WERI-Rb-1 (cell line): ENCODE results near the gene GUCA2A.

Experiments
- DNase-seq: peaks from one replicate; pipeline ENCODE4 v3.0.0-alpha.2; 2020
- H3K27ac ChIP-seq: fragments of 250-450 bp; sonication (Bioruptor Pico); 2 replicates; pipeline ENCODE4 v1.5.1; 2020; ENCODE audit warnings: mild to moderate bottlenecking, moderate library complexity
- H3K27me3 ChIP-seq: fragments of 250-450 bp; sonication (Bioruptor Pico); 2 replicates; pipeline ENCODE4 v1.5.1; 2021; ENCODE audit warnings: mild to moderate bottlenecking, low read depth, moderate library complexity; ENCODE audit not compliant: insufficient read depth, severe bottlenecking
- H3K36me3 ChIP-seq: fragments of 250-450 bp; sonication (Bioruptor Pico); 2 replicates; pipeline ENCODE4 v1.5.1; 2020; ENCODE audit warnings: mild to moderate bottlenecking, moderate library complexity
- H3K4me3 ChIP-seq: 2 replicates; pipeline ENCODE4 v1.5.1; 2011; ENCODE audit warnings: low read depth, mild to moderate bottlenecking, control low read depth, low read length
- H3K9me3 ChIP-seq: fragments of 250-450 bp; sonication (Bioruptor Pico); 2 replicates; pipeline ENCODE4 v1.5.1; 2021; ENCODE audit warnings: mild to moderate bottlenecking, moderate library complexity; ENCODE audit not compliant: severe bottlenecking
- CTCF ChIP-seq: IDR thresholded peaks from 2 replicates; pipeline ENCODE4 v1.5.1; 2011; ENCODE audit warnings: low read depth, mild to moderate bottlenecking, control low read depth, inconsistent platforms, low read length

Gene GUCA2A

GRCh38 chr1:42139444-42139843 lies 25.1 kb downstream of the GUCA2A start:
- H3K4me3 ChIP-seq = no peak overlapping the region
- no peak overlapping the region for H3K27ac ChIP-seq
- no peak for TF ChIP-seq CTCF
- H3K27me3 ChIP-seq = no peaks in the 10 kb centered on the region
- no peak for DNase-seq
- H3K9me3 ChIP-seq = no peaks in the 10 kb centered on the region
- H3K36me3 ChIP-seq = no peaks in the 10 kb centered on the region

GRCh38 chr1:42138586-42138985 lies 26.0 kb downstream of the GUCA2A start:
- TF ChIP-seq CTCF = no peak
- no peak overlapping the region for H3K27ac ChIP-seq

GRCh38 chr1:42137766-42138165 lies 26.8 kb downstream of the GUCA2A start:
- H3K27me3 ChIP-seq = no peaks in the 10 kb centered on the region
- H3K27ac ChIP-seq = no peak overlapping the region
- no peaks in the 10 kb centered on the region for H3K9me3 ChIP-seq
- H3K4me3 ChIP-seq = no peak overlapping the region
- H3K36me3 ChIP-seq = no peaks in the 10 kb centered on the region
- no peak for DNase-seq
- no peak for TF ChIP-seq CTCF

More at GRCh38 chr1:42138586-42138985, 26.0 kb downstream of the GUCA2A start:
- Histone ChIP-seq H3K9me3 (no peaks in the 10 kb centered on the region), H3K4me3 (no peak overlapping the region), H3K36me3 (no peaks in the 10 kb centered on the region), H3K27me3 (no peaks in the 10 kb centered on the region)
- DNase-seq = no peak

- no peaks in the 10 kb centered on the region for H3K27me3 ChIP-seq
- H3K36me3 ChIP-seq = no peaks in the 10 kb centered on the region
- TF ChIP-seq CTCF = no peak
- no peak overlapping the region for H3K27ac ChIP-seq
- no peak for DNase-seq
- H3K4me3 ChIP-seq = no peak overlapping the region
- H3K9me3 ChIP-seq = no peaks in the 10 kb centered on the region
These were observed 28.1 kb downstream of the GUCA2A start for GRCh38 chr1:42136466-42136865.

- H3K27ac ChIP-seq = no peak overlapping the region
- H3K4me3 ChIP-seq = no peak overlapping the region
- no peaks in the 10 kb centered on the region for H3K27me3 ChIP-seq
- TF ChIP-seq CTCF = no peak
- H3K9me3 ChIP-seq = no peaks in the 10 kb centered on the region
- no peak for DNase-seq
- H3K36me3 ChIP-seq = no peaks in the 10 kb centered on the region
These were observed 29.1 kb downstream of the GUCA2A start for GRCh38 chr1:42135426-42135825.

- Histone ChIP-seq H3K36me3 (no peaks in the 10 kb centered on the region), H3K9me3 (no peaks in the 10 kb centered on the region), H3K27me3 (no peaks in the 10 kb centered on the region), H3K27ac (no peak overlapping the region), H3K4me3 (no peak overlapping the region)
- no peak for DNase-seq
- no peak for TF ChIP-seq CTCF
These were observed 30.6 kb downstream of the GUCA2A start for GRCh38 chr1:42133809-42134526.
